HL-60 (cell line): ENCODE results near the gene C11orf97.

ENCODE experiments used
- POLR2AphosphoS5 ChIP-seq: IDR thresholded peaks from 2 replicates; pipeline ENCODE4 v1.6.1; 2012; ENCODE audit warnings: low read depth
- REST ChIP-seq: IDR thresholded peaks from 2 replicates; pipeline ENCODE4 v1.6.1; 2012; ENCODE audit warnings: low read depth; ENCODE audit not compliant: insufficient replicate concordance
- TF ChIP-seq, protein P1 (sequence below): IDR thresholded peaks from one replicate; pipeline ENCODE4 v1.5.1; 2011; ENCODE audit warnings: low read length, control low read depth, inconsistent platforms; ENCODE audit not compliant: insufficient read depth

DNA sequence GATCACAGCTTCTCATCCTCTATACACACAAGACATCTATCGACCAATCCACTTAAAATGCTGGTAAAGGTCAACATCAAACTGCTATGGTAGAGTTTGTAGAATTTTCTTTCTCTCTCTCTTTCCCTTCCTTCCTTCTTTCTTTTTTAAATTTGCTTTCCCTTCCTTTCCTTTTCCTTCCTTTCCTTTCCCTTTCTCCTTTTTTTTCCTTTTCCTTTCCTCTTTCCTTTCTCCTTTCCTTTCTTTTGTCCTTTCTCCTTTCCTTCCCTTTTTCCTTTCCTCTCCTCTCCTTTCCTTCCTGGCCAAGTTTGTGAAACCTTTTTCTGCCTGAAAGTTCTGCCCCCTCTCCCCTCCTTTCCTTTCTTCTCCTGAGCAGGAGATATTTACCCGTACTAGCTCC, 3.1 kb downstream of the C11orf97 start:
- TF ChIP-seq, protein P1, sequence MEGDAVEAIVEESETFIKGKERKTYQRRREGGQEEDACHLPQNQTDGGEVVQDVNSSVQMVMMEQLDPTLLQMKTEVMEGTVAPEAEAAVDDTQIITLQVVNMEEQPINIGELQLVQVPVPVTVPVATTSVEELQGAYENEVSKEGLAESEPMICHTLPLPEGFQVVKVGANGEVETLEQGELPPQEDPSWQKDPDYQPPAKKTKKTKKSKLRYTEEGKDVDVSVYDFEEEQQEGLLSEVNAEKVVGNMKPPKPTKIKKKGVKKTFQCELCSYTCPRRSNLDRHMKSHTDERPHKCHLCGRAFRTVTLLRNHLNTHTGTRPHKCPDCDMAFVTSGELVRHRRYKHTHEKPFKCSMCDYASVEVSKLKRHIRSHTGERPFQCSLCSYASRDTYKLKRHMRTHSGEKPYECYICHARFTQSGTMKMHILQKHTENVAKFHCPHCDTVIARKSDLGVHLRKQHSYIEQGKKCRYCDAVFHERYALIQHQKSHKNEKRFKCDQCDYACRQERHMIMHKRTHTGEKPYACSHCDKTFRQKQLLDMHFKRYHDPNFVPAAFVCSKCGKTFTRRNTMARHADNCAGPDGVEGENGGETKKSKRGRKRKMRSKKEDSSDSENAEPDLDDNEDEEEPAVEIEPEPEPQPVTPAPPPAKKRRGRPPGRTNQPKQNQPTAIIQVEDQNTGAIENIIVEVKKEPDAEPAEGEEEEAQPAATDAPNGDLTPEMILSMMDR = no peak
- TF ChIP-seq POLR2AphosphoS5 = no peak
- no peak for TF ChIP-seq REST
